HG03097 (cell line): Measurements from ENCODE around the gene DNMT3L.
"Not testable (repeated sequence)": the region's sequence is repeated elsewhere in the genome, so short reads cannot be mapped to it uniquely, and the experiment has no call there.

Experiments used
- ATAC-seq: cut with Tn5 transposase; IDR thresholded peaks from one replicate; pipeline ENCODE4 v1.9.1; 2021; ENCODE audit not compliant: unreplicated experiment, low FRiP score

DNMT3L gene

GRCh38 chr21:44202590-44203299, 59.0 kb downstream of the DNMT3L start:
- not testable (repeated sequence) for ATAC-seq

- ATAC-seq: not testable (repeated sequence)
Measured at GRCh38 chr21:44199997-44200396, 61.7 kb downstream of the DNMT3L start.

DNA sequence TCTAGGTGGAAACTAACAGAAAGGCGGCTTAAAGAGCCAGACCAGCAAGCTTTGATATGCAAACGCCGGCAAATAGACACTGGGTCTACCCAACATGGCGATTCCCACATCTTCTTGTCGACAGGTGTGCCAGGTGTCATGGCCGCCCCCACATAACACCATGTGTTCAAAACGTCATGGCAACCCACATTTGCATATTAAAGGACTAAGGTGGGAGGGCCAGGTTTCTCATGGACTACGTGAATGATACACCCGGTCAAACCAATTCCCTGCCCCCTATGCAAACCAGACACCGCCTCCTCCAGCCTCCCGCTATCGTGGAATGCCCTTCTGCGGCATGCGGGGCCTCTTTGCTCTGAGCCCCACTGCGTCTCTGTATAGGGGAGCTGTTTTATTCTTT, 62.2 kb downstream of the DNMT3L start:
- no peak for ATAC-seq

- ATAC-seq: not testable (repeated sequence)
Measured at GRCh38 chr21:44197156-44197516, 64.6 kb downstream of the DNMT3L start.
